Effector memory CD8-positive, alpha-beta T cell (primary cell): ENCODE data around the gene ANO4.
"Not testable (repeated sequence)": the region's sequence is repeated elsewhere in the genome, so short reads cannot be mapped to it uniquely, and the experiment has no call there.

Experiments used
- ATAC-seq: fragments of 150-1000 bp; cut with Tn5 transposase; replicated peaks from 2 replicates; pipeline ENCODE4 v1.10.0; 2021; ENCODE audit warnings: mild to moderate bottlenecking, moderate library complexity
- DNase-seq, 3 experiments: peaks; one replicate each; pipeline ENCODE4 v3.0.0; 2021
- H3K27ac Mint-ChIP-seq, 2 donors: one replicate each; pipeline ENCODE4 v1.8.0; 2022; ENCODE audit warnings: mild to moderate bottlenecking in 2 of 2, mixed read lengths in 2 of 2, moderate library complexity in 2 of 2
- H3K27me3 Mint-ChIP-seq, 2 donors: one replicate each; pipeline ENCODE4 v1.8.0; 2022; ENCODE audit warnings: mixed read lengths in 2 of 2
- H3K36me3 Mint-ChIP-seq: one replicate; pipeline ENCODE4 v1.8.0; 2022; ENCODE audit warnings: mild to moderate bottlenecking, moderate library complexity, mixed read lengths; ENCODE audit not compliant: insufficient read depth
- H3K4me1 Mint-ChIP-seq, 2 donors: one replicate each; pipeline ENCODE4 v1.8.0; 2022; ENCODE audit warnings: low read depth in 2 of 2, mixed read lengths in 2 of 2
- H3K4me3 Mint-ChIP-seq, 2 donors: one replicate each; pipeline ENCODE4 v1.8.0; 2022; ENCODE audit warnings: mild to moderate bottlenecking in 2 of 2, mixed read lengths in 2 of 2, moderate library complexity in 2 of 2
- H3K9me3 Mint-ChIP-seq, 2 donors: one replicate each; pipeline ENCODE4 v1.8.0; 2022; ENCODE audit warnings: mixed read lengths in 2 of 2

The ANO4 gene

DNA sequence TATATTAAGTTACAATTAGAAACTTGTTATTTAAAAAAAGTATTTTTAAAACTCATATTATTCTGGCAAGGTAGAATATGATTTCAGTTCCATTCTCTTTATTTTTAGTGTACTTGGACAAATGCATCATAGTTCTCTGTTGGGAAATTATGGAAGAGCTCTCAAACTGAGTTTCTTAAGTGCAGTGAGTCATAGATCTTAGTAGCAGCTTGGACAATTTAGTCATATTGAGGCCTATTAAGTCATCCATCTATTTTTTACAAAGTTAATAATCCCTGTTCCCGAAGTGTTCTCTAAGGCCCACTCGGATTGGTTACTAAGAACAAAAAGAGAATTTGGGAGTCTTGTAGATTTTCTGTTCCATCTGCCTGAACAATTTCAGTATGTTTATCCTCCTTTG is 113.9 kb downstream of the ANO4 start:
- no peaks in the 10 kb centered on the region for H3K4me1 Mint-ChIP-seq
- H3K9me3 Mint-ChIP-seq = peaks cover 0 to under 1% of the 10 kb centered on the region in 2 donors
- ATAC-seq (no peak), DNase-seq (no peak)
- H3K27ac Mint-ChIP-seq = no peak overlapping the region
- no peaks in the 10 kb centered on the region for H3K36me3 Mint-ChIP-seq
- H3K27me3 Mint-ChIP-seq = no peaks in the 10 kb centered on the region
- no peak overlapping the region for H3K4me3 Mint-ChIP-seq

DNA sequence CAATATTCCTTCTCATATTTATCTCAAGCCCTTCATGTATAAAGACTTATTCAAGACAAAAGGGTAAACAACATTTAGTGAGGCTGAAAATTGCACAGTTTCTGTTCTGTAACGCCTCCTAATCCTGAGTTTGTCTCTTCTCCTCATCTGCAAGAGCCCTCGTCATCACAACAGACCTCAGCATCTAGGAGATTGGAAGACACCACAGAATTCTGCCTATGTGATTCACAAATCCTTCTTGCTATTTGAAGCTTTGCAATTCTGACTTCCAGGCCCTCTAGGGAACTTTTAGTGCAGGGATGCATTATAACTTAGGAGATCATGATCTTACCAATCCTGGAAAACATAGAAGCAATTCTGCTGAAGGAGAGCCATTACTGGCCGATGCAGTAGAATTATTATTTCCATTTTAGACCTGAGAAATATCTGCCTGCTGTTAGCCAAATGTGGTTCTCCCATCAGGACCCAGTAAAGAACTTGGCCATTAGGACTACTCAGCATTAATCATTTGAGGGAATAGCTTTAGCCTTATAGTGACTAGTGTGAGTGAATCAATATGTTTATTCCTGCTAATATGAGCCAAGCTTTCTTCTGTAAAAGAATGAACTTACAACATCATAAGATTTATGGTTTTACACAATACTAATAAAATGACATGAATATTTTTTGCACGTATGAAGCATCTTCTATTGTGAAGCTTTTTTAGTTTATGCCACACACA is 119.5 kb downstream of the ANO4 start:
- Mint-ChIP-seq H3K4me3 (no peak overlapping the region), H3K36me3 (no peaks in the 10 kb centered on the region), H3K27me3 (no peaks in the 10 kb centered on the region), H3K9me3 (no peaks in the 10 kb centered on the region), H3K27ac (no peak overlapping the region), H3K4me1 (no peaks in the 10 kb centered on the region)
- DNase-seq (no peak), ATAC-seq (no peak)

DNA sequence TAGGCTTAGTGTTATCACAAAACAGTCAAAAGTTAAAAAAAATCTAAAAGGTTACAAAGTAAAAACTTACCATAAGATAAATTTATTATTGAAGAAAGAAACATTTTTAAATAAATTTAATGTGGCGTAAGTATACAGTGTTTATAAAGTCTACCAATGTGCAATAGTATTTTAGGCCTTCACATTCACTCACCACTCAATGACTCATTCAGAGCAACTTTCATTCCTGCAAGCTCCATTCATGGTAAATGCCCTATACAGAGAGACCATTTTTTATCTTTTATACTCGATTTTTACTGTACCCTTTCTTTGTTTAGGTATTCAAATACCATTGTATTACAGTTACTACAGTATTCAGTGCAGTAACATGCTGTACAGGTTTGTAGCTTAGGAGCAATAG is 124.5 kb downstream of the ANO4 start:
- no peaks in the 10 kb centered on the region for H3K9me3 Mint-ChIP-seq
- H3K27me3 Mint-ChIP-seq = no peaks in the 10 kb centered on the region
- H3K27ac Mint-ChIP-seq = no peak overlapping the region
- no peak for ATAC-seq
- no peak overlapping the region for H3K4me3 Mint-ChIP-seq
- H3K36me3 Mint-ChIP-seq = no peaks in the 10 kb centered on the region
- H3K4me1 Mint-ChIP-seq = no peaks in the 10 kb centered on the region
- DNase-seq = no peak

DNA sequence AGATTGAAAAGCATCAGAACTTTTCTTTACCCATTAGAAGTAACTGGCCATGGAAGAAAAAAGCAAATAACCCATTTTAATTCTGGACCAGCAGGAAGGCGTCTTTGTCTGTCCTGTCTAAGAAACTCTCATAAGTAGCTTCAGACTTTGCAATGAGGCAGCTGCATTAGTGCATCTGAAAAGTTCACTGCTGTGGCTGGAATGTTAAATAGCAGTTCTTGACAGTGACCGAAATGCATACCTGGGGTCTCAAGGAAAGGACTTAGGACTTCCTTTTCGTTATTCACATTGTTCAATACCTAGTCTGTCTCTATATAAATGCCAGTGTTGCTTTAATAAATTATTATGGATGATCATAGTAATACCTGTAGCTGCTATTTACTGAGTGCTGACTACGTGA is 125.9 kb downstream of the ANO4 start:
- Mint-ChIP-seq H3K36me3 (no peaks in the 10 kb centered on the region), H3K4me3 (no peak overlapping the region), H3K27me3 (no peaks in the 10 kb centered on the region), H3K4me1 (no peaks in the 10 kb centered on the region), H3K9me3 (no peaks in the 10 kb centered on the region), H3K27ac (no peak overlapping the region)
- DNase-seq (no peak), ATAC-seq (no peak)

GRCh38 chr12:100926669-100927248 is 132.2 kb downstream of the ANO4 start:
- ATAC-seq (no peak), DNase-seq (no peak)
- no peaks in the 10 kb centered on the region for H3K36me3 Mint-ChIP-seq
- H3K4me1 Mint-ChIP-seq = no peaks in the 10 kb centered on the region
- H3K27me3 Mint-ChIP-seq = no peaks in the 10 kb centered on the region
- H3K9me3 Mint-ChIP-seq = no peaks in the 10 kb centered on the region
- no peak overlapping the region for H3K27ac Mint-ChIP-seq
- H3K4me3 Mint-ChIP-seq = no peak overlapping the region

- Mint-ChIP-seq H3K27me3 (no peaks in the 10 kb centered on the region), H3K27ac (no peak overlapping the region), H3K36me3 (no peaks in the 10 kb centered on the region), H3K4me1 (no peaks in the 10 kb centered on the region), H3K4me3 (no peak overlapping the region), H3K9me3 (peaks cover 0 to 5% of the 10 kb centered on the region in 2 donors)
- ATAC-seq (no peak), DNase-seq (no peak)
These were observed 133.2 kb downstream of the ANO4 start for GRCh38 chr12:100927826-100928225.

DNA sequence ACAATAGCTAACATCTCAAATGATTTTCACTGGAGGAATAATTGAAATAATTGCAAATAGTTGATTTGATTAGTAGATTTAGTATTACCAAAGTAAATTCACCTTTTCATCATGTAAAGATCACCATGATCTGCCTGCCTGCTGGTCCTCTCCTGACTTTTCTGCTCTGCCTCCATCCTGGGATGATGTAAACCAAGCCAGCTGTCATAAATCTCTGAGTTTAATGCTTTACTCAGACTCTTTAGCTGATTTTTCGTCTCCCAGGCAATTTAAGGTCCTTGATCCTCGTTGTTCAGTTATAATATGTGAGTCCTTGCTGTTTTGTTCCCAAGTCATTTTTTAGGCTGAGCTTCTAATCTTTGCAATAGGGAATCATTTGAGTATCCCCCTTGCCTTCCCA is 138.0 kb downstream of the ANO4 start:
- no peaks in the 10 kb centered on the region for H3K36me3 Mint-ChIP-seq
- no peak for DNase-seq
- H3K27ac Mint-ChIP-seq = no peak overlapping the region
- no peak for ATAC-seq
- H3K4me1 Mint-ChIP-seq = no peaks in the 10 kb centered on the region
- H3K4me3 Mint-ChIP-seq = no peak overlapping the region
- H3K9me3 Mint-ChIP-seq = peaks cover 0 to 9% of the 10 kb centered on the region in 2 donors
- no peaks in the 10 kb centered on the region for H3K27me3 Mint-ChIP-seq

DNA sequence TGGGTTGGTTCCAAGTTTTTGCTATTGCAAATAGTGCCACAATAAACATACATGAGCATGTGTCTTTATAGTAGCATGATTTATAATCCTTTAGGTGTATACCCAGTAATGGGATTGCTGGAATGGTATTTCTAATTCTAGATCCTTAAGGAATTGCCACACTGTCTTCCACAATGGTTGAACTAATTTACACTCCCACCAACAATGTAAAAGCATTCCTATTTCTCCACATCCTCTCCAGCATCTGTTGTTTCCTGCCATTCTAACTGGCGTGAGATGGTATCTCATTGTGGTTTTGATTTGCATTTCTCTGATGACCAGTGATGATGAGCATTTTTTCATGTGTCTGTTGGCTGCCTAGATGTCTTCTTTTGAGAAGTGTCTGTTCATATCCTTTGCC is 139.0 kb downstream of the ANO4 start:
- peaks cover 2 to 18% of the 10 kb centered on the region in 2 donors for H3K9me3 Mint-ChIP-seq
- not testable (repeated sequence) for ATAC-seq

GRCh38 chr12:100935929-100936328 is 141.4 kb downstream of the ANO4 start:
- no peak for DNase-seq
- Mint-ChIP-seq H3K27me3 (no peaks in the 10 kb centered on the region), H3K4me3 (no peak overlapping the region), H3K27ac (no peak overlapping the region), H3K36me3 (no peaks in the 10 kb centered on the region), H3K4me1 (no peaks in the 10 kb centered on the region), H3K9me3 (peaks cover 2 to 18% of the 10 kb centered on the region in 2 donors)
- ATAC-seq = no peak

More for the DNA sequence above, 139.0 kb downstream of the ANO4 start:
- not testable (repeated sequence) for DNase-seq, H3K27ac Mint-ChIP-seq, H3K27me3 Mint-ChIP-seq, H3K36me3 Mint-ChIP-seq, H3K4me1 Mint-ChIP-seq, H3K4me3 Mint-ChIP-seq

GRCh38 chr12:100936661-100937060 is 142.1 kb downstream of the ANO4 start:
- Mint-ChIP-seq H3K27me3 (no peaks in the 10 kb centered on the region), H3K36me3 (no peaks in the 10 kb centered on the region), H3K4me1 (no peaks in the 10 kb centered on the region), H3K4me3 (no peak overlapping the region), H3K27ac (no peak overlapping the region), H3K9me3 (peaks cover 2 to 18% of the 10 kb centered on the region in 2 donors)
- DNase-seq (no peak), ATAC-seq (no peak)

DNA sequence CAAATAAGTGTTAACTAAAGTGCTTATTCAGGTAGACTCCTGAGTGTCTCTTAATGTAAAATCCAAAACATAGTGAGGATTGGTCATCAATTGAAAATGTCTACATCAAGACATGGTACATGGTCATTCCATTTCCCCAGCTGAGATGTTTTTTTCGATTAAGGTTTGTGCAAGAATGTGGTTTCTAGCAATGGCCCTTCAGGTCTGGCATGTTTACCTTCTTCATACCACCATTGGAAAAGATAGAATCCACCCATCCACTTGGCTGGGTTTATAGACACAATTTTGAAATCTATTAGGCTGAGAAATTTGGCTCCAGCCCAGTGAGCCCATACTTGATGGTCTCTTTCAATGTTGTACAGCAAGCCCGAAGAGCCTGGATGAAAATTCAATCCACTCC is 145.9 kb downstream of the ANO4 start:
- Mint-ChIP-seq H3K4me1 (no peaks in the 10 kb centered on the region), H3K27me3 (no peaks in the 10 kb centered on the region), H3K36me3 (no peaks in the 10 kb centered on the region), H3K27ac (no peak overlapping the region), H3K9me3 (peaks cover 2 to 11% of the 10 kb centered on the region in 2 donors), H3K4me3 (no peak overlapping the region)
- DNase-seq (no peak), ATAC-seq (no peak)

GRCh38 chr12:100942984-100943749 is 148.6 kb downstream of the ANO4 start:
- peaks cover 0 to 13% of the 10 kb centered on the region in 2 donors for H3K9me3 Mint-ChIP-seq
- no peaks in the 10 kb centered on the region for H3K4me1 Mint-ChIP-seq
- H3K27ac Mint-ChIP-seq = no peak overlapping the region
- H3K4me3 Mint-ChIP-seq = no peak overlapping the region
- H3K36me3 Mint-ChIP-seq = no peaks in the 10 kb centered on the region
- ATAC-seq = no peak
- no peaks in the 10 kb centered on the region for H3K27me3 Mint-ChIP-seq
- DNase-seq = no peak

GRCh38 chr12:100951756-100952155 is 157.2 kb downstream of the ANO4 start:
- Mint-ChIP-seq H3K27me3 (no peaks in the 10 kb centered on the region), H3K4me3 (no peak overlapping the region), H3K27ac (no peak overlapping the region), H3K36me3 (no peaks in the 10 kb centered on the region), H3K9me3 (peaks cover under 1 to 3% of the 10 kb centered on the region in 2 donors), H3K4me1 (no peaks in the 10 kb centered on the region)
- DNase-seq (no peak), ATAC-seq (no peak)

DNA sequence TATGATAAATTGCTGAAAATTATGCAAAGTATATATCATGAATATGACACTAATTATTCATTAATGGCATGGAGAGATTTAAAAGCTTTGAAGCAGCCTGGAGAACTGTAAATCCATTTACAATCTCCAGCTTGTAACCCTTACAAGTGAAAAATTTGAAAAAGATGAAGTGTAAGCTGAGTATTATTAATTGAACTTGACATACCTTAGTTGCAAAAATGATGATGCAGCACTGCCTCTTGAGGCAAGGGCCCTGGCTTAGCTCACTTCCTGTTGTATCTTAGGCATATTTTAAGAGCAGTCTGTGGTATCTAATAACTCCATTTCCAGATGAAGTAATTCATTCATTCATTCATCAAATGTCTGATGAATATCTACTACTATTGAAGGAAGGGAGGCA is 158.6 kb downstream of the ANO4 start:
- no peak overlapping the region for H3K4me3 Mint-ChIP-seq
- no peaks in the 10 kb centered on the region for H3K27me3 Mint-ChIP-seq
- DNase-seq (no peak), ATAC-seq (no peak)
- H3K36me3 Mint-ChIP-seq = no peaks in the 10 kb centered on the region
- H3K27ac Mint-ChIP-seq = no peak overlapping the region
- H3K9me3 Mint-ChIP-seq = peaks cover 0 to 3% of the 10 kb centered on the region in 2 donors
- H3K4me1 Mint-ChIP-seq = no peaks in the 10 kb centered on the region
